DOHH2 (cell line): ENCODE data around the gene FAM43B.

Experiments used
- H3F3A ChIP-seq: fragments of 200-600 bp; sonication (generic), shearing (Covaris generic); 2 replicates; pipeline ENCODE4 v1.6.0; 2016; ENCODE audit warnings: antibody characterized with exemption, mild to moderate bottlenecking; ENCODE audit not compliant: control insufficient read depth, insufficient read depth
- H3K27ac ChIP-seq: fragments of 200-600 bp; sonication (generic); 2 replicates; pipeline ENCODE4 v1.5.1; 2014; ENCODE audit warnings: low read depth, mild to moderate bottlenecking, low read length, moderate library complexity
- H3K27me3 ChIP-seq: fragments of 200-600 bp; sonication (generic); 2 replicates; pipeline ENCODE4 v1.6.1; 2014; ENCODE audit warnings: mild to moderate bottlenecking, low read length, mixed read lengths; ENCODE audit not compliant: control insufficient read depth
- H3K36me3 ChIP-seq: fragments of 200-600 bp; sonication (generic); 2 replicates; pipeline ENCODE4 v1.6.1; 2014; ENCODE audit warnings: mild to moderate bottlenecking, low read length, moderate library complexity, mixed read lengths; ENCODE audit not compliant: control insufficient read depth
- H3K4me1 ChIP-seq: fragments of 200-600 bp; sonication (generic); 2 replicates; pipeline ENCODE4 v1.6.1; 2014; ENCODE audit warnings: mild to moderate bottlenecking, low read length, mixed read lengths; ENCODE audit not compliant: control insufficient read depth
- H3K4me2 ChIP-seq: fragments of 200-600 bp; sonication (generic); 2 replicates; pipeline ENCODE4 v1.6.0; 2014; ENCODE audit warnings: mild to moderate bottlenecking, low read length, moderate library complexity
- H3K4me3 ChIP-seq: fragments of 200-600 bp; sonication (generic); 2 replicates; pipeline ENCODE4 v1.5.1; 2014; ENCODE audit warnings: mild to moderate bottlenecking, low read length, mixed read lengths
- H3K79me2 ChIP-seq: fragments of 200-600 bp; sonication (generic); 2 replicates; pipeline ENCODE4 v1.6.1; 2014; ENCODE audit warnings: mild to moderate bottlenecking, low read length, mixed read lengths; ENCODE audit not compliant: control insufficient read depth
- H3K9me2 ChIP-seq: fragments of 200-600 bp; sonication (generic); replicated peaks from 2 replicates; pipeline ENCODE4 v1.6.1; 2014; ENCODE audit warnings: mild to moderate bottlenecking, low read length, mixed read lengths; ENCODE audit not compliant: control insufficient read depth
- H3K9me3 ChIP-seq: fragments of 200-600 bp; sonication (generic); 2 replicates; pipeline ENCODE4 v1.6.1; 2014; ENCODE audit warnings: antibody characterized with exemption, low read length, mixed read lengths; ENCODE audit not compliant: control insufficient read depth, insufficient read depth
- H4K20me1 ChIP-seq: fragments of 200-600 bp; sonication (generic); 2 replicates; pipeline ENCODE4 v1.6.0; 2014; ENCODE audit warnings: low read depth, mild to moderate bottlenecking, antibody characterized with exemption, low read length, moderate library complexity; ENCODE audit not compliant: control insufficient read depth, insufficient read depth
- EZH2phosphoT487 ChIP-seq: fragments of 200-600 bp; sonication (generic); IDR thresholded peaks from 2 replicates; pipeline ENCODE4 v1.6.1; 2017; ENCODE audit warnings: borderline replicate concordance, mild to moderate bottlenecking, antibody characterized with exemption, low read length, moderate library complexity, mixed read lengths
- TF ChIP-seq, protein P1 (sequence below): fragments of 200-600 bp; sonication (generic); IDR thresholded peaks from one replicate; pipeline ENCODE4 v1.5.1; 2014; ENCODE audit warnings: antibody characterized with exemption, mild to moderate bottlenecking, low read depth, low read length; ENCODE audit not compliant: poor library complexity, severe bottlenecking

Gene FAM43B

GRCh38 chr1:20587661-20588053 lies 35.3 kb downstream of the FAM43B start:
- TF ChIP-seq, protein P1, sequence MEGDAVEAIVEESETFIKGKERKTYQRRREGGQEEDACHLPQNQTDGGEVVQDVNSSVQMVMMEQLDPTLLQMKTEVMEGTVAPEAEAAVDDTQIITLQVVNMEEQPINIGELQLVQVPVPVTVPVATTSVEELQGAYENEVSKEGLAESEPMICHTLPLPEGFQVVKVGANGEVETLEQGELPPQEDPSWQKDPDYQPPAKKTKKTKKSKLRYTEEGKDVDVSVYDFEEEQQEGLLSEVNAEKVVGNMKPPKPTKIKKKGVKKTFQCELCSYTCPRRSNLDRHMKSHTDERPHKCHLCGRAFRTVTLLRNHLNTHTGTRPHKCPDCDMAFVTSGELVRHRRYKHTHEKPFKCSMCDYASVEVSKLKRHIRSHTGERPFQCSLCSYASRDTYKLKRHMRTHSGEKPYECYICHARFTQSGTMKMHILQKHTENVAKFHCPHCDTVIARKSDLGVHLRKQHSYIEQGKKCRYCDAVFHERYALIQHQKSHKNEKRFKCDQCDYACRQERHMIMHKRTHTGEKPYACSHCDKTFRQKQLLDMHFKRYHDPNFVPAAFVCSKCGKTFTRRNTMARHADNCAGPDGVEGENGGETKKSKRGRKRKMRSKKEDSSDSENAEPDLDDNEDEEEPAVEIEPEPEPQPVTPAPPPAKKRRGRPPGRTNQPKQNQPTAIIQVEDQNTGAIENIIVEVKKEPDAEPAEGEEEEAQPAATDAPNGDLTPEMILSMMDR, result no peak
- no peak for TF ChIP-seq EZH2phosphoT487
- Histone ChIP-seq H3K4me1 (no peaks in the 10 kb centered on the region), H3F3A (no peaks in the 10 kb centered on the region), H3K79me2 (no peaks in the 10 kb centered on the region), H3K4me2 (no peak overlapping the region), H3K9me2 (no peaks in the 10 kb centered on the region), H4K20me1 (no peaks in the 10 kb centered on the region), H3K27me3 (peaks cover 31% of the 10 kb centered on the region), H3K4me3 (no peak overlapping the region), H3K27ac (no peak overlapping the region), H3K9me3 (no peaks in the 10 kb centered on the region), H3K36me3 (no peaks in the 10 kb centered on the region)

DNA sequence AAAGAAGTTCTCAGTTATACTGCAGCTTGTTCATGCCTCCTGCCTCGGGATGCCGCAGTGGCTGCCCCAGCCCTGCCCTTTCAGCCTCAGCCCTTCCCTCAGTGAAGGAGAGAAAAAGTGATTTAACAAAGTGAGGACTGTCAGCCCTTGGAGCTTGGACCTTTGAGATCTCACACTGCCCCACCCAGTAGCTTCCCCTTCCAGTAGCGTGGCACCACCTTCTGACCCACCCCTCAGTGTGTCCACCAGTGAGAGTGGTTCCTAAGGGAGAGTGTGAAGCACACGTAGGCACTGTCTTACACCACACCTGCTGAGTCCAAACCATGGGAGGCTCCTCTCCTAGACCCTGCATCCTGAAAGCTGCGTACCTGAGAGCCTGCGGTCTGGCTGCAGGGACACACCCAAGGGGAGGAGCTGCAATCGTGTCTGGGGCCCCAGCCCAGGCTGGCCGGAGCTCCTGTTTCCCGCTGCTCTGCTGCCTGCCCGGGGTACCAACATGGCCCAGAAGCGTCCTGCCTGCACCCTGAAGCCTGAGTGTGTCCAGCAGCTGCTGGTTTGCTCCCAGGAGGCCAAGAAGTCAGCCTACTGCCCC lies 36.4 kb downstream of the FAM43B start, which contains the start of gene CDA:
TSS of gene CDA (plus strand) at position 464 of the 592 bp plus-strand sequence. CDS start at position 497, 33 bp downstream.
- Histone ChIP-seq H3K4me3 (no peak within 1 kb of the TSS), H3K27ac (no peak within 1 kb of the TSS), H3K27me3 (peaks cover 31% of the 10 kb centered on the region)

DNA sequence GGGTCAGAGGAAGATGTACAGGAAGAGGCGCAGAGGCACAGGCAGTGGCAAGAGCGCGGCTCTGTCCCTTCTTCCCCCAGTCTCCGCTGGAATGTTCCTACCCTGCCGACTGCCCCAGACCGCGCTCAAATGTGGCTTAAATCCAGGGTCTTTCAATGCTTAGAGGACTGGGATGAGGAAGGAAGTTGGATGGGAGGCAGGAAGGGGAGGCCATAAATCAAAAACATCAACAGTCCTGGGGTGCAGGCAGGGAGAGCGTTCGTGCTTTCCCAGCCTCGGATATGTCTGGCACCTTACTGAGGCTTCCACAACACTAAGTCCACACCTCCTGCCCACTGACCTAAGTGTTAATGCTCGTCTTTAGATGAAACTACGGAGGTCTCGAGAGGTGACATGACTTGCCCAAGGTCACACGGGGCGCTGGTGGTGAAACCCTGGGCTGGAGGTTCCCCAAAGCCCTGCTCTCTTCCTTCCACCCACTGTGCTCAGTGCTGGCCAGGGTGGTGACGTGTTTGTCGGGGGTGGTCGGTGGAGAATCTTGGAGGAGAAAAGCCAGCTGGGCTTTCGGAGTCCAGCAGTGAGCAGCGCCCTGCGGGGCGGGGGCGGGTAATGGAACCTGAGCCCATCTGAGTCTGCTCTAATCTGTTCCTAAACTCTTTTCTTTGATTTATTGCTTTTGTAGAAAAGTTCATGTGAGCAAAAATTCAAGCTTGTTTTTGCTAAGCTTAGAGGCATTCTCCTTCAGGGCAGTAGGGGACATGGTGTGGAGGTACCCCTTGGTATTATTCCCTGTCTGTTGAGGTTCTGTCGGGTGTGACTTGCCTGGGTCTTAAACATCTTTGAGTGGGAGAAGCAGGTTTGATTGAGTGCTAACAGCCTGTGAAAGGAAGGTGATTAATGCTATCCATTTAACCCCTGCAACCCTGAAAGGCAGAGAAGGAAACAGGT lies 37.2 kb downstream of the FAM43B start:
- H3F3A ChIP-seq, result no peaks in the 10 kb centered on the region
- H3K4me3 ChIP-seq, result no peak overlapping the region
- H3K27me3 ChIP-seq, result peaks cover 29% of the 10 kb centered on the region
- no peaks in the 10 kb centered on the region for H3K4me1 ChIP-seq
- H4K20me1 ChIP-seq, result no peaks in the 10 kb centered on the region
- H3K9me3 ChIP-seq, result no peaks in the 10 kb centered on the region
- H3K4me2 ChIP-seq, result no peak overlapping the region
- no peak overlapping the region for H3K27ac ChIP-seq
- no peaks in the 10 kb centered on the region for H3K9me2 ChIP-seq
- H3K36me3 ChIP-seq, result no peaks in the 10 kb centered on the region
- TF ChIP-seq, protein P1, result no peak
- TF ChIP-seq EZH2phosphoT487, result no peak
- H3K79me2 ChIP-seq, result no peaks in the 10 kb centered on the region

More for the DNA sequence above, 36.4 kb downstream of the FAM43B start, which contains the start of gene CDA:
- Histone ChIP-seq H3K9me3 (no peaks in the 10 kb centered on the region), H3K4me1 (no peaks in the 10 kb centered on the region), H3K36me3 (no peaks in the 10 kb centered on the region), H4K20me1 (no peaks in the 10 kb centered on the region), H3K4me2 (no peak within 1 kb of the TSS), H3F3A (no peaks in the 10 kb centered on the region), H3K79me2 (no peaks in the 10 kb centered on the region), H3K9me2 (no peaks in the 10 kb centered on the region)
- TF ChIP-seq, protein P1, result no peak
- no peak for TF ChIP-seq EZH2phosphoT487
